Stimulated activated CD8-positive, alpha-beta memory T cell treated with anti-CD3 and anti-CD28 coated beads, Interleukin-12 subunit alpha, Interleukin-12 subunit beta, amount 100 ng/mL, for 4 hours (primary cell): Measurements from ENCODE around the gene RPP14.

ENCODE experiments used
- DNase-seq: peaks from one replicate; pipeline ENCODE4 v3.0.0-alpha.2; 2020; ENCODE audit warnings: low read depth

RPP14 gene

DNA sequence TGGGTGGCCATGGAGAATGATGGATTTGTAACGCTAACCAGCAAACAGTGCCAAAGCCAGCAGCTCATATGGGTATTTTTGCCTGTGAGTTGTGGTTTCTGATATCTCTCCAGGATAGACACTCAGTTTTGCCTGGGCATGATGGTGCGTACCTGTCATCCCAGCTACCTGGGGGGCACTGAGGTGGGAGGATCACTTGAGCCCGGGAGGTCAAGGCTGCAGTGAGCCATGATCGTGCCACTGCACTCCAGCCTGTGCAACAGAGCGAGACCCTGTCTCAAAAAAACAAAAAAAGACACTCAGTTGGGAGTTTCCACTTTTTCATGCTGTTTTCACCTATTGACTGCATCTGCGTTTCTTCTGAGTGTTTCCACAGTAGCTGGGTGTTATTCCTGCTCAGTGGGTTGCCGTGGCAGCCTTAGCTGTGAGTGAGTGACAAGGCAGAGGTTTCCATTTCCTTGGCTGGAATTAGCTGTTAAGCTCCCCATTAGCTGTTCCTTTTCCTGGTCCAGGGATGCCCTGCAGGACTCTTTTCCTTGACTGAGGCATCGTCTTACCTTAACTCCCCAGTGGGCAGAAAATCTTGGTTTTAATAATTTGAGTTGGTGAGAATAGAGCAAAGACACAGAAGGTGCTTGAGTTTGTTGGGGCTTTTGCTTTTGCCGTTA is 14.2 kb upstream of the RPP14 start:
- no peak for DNase-seq

DNA sequence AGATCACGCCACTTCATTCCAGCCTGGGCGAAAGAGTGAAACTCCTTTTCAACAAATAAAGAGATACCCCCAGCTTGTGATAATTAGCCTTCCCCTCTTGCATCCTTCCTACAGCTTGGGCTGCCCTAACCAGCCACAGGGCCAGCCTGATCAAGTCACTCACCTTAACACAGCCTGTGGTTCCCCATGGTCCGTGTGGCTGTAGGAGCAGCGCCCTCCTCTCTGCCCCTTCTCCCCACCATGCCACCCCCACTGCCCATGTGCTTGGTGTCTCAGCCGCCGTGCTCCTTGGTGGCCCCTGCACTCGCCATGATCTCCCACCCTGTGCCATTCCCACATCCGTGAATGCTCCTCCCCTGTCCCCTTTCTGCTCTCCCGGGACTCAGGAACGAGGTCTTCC is 13.2 kb upstream of the RPP14 start:
- no peak for DNase-seq

DNA sequence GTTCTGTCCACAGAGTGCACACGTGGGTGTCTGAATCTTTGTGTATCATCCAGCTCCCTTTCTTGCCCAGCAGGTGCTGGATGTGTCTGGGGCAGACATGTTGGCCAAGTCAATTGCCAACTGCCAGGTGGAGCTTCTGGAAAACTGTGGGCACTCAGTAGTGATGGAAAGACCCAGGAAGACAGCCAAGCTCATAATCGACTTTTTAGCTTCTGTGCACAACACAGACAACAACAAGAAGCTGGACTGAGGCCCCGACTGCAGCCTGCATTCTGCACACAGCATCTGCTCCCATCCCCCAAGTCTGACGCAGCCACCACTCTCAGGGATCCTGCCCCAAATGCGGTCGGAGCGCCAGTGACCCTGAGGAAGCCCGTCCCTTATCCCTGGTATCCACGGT is 12.5 kb upstream of the RPP14 start:
- no peak for DNase-seq

DNA sequence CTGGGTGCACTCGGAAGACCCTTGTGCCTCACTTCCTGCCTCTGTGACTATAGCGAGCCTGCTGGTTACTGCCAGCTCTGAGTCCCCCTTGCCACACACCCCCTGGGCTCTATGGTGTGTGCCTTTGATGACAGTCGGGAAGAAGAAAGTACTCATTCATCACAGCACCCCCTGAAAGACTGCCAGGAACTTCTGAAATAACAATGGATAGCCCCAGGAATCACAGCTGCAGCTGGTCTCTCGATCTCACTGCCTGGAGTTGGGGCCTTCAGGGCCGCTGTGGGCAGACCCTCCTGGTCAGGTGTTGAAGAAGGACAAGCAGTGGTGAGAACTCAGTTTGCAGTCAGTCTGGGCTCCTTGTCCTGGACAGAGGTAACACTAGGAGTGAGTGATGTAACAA is 9.8 kb upstream of the RPP14 start:
- no peak for DNase-seq

DNA sequence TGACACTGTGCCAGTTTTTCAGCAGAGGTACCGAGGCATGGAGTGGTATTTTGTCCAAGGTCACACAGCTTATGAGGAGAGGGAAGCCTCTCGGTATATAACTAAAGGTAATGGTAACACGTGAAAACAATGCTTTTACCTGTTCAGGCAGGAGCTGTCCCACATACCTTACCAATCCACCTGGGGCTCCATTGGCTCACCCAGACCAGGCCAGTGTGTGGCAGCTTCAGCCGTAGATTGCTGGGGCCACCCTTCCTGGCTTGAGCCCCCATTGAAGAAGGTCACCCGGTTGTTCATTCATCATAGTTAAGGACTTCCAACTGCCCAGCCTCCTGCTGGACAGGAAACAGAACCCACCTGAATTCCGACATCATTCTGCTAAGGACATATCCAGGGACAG is 9.2 kb upstream of the RPP14 start:
- no peak for DNase-seq

DNA sequence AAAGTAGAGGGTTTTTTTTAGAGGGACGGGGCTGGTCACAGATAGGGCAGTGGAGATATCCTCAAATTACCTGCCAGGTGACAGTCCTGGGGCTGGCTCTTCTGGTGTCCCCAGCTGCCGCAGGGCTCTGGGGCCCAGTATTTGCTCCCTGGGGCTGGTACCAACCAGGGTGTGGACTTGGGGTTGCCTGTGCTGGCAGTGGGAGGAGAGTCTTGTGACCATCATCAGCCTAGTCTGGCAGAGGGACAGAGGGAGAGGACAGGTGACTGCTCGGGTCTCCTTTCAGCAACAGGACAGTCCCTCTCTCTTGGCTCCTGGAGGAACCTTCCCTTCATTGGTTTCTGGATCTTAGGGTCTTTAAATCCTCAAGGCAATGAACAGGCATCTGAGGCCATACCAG is 7.9 kb upstream of the RPP14 start:
- DNase-seq = no peak

DNA sequence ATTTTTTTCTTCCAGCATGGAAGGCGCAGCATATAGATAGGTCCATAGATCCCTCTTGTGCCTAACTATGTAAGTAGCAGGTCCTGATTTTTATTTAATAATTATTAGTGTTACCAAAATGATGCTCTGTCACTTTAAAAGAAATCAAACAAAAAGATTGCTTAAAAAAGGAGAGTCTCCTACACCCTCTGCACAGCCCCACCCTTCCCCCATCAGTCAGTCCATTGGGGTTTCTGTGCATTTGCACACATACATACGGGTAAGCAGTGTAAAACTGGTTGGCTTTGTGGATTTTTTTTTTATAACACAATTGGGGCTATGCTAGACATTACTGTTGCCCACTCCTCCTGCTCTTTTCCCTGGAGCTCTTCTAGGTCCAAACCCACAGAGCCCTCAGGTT is 7.0 kb upstream of the RPP14 start:
- DNase-seq = no peak

DNA sequence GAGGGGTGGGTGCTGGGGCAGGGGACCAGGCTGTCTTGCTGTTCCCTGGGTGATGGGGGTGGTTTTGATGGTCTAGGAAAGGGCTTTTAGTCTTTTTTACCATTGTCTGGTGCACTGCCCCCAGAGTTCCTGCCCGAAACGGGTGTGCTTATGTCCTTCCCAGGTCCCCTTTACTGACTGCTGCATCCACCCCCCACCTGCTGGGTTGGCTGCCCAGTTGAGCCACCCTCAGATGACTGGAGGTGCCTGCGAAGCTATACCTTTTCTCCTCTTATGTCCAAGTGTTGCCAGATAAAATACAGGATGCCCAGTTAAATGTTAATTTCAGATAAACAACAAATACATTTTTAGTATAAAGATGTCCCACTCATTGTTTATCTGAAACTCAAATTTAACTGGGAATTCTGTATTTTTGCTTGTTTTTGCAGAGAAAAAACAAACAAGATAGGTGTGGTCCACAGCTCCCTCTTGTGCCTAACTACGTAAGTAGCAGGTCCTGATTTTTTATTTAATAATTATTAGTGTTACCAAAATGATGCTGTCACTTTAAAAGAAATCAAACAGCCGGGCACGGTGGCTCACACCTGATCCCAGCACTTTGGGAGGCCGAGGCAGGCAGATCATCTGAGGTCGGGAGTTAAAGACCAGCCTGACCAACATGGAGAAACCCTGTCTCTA is 6.1 kb upstream of the RPP14 start:
- no peak for DNase-seq

DNA sequence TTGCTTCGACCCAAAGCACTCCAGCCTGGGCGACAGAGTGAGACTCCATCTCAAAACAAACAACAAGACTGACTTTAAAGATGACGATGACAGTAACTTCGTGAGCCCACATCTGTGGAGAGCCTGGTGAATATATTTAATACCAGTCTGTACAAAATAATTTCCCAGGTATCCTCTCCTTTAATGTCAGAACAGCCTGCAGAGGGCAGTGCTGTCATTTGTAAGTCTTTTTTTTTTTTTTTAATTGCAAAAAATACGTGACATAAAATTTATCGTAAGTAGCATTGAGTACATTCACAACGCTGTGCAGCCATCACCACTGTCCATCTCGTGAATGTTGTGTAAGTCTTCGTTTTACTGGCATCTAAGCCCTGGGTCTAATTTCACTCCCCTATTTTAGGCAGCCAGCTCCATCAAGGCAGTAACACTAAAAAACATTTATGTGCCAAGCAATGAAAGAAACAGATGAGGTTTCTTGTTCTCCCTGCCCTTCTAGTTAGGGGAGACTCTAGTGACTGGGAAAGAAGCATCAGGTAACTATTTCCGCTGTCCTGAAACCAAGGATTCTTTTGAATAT is 1.7 kb downstream of the RPP14 start:
- no peak for DNase-seq

DNA sequence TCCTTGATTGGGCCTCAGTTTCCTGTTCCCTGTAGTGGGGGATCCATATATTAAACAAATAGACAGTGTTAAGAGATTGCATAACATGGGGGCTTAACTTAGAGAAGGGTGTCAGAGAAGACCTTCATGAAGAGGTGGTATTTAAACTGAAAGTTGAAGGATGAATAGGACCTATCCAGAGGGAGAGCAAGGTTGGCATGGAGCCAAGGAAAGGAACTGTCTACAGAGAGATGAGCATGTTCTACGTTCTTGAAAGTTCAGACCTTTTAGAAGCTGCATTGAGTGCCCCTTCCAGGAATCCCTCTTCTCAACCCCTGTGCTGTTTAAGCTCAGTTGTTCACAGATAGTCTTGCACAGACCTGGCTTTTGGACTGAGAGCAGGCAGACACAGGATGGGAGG is 2.7 kb downstream of the RPP14 start:
- DNase-seq = no peak

DNA sequence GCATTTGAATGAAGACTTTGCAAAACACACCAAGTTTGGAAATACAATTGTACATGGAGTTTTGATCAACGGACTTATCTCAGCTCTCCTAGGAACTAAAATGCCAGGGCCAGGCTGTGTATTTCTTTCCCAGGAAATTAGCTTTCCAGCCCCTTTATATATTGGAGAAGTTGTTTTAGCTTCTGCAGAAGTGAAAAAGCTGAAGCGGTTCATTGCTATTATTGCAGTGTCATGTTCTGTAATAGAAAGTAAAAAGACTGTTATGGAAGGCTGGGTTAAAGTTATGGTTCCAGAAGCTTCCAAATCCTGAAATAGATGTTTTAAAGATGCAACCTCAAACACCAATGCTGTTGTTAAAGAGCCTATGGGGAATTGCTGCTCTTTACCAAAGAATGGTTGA is 11.8 kb downstream of the RPP14 start:
- no peak for DNase-seq

DNA sequence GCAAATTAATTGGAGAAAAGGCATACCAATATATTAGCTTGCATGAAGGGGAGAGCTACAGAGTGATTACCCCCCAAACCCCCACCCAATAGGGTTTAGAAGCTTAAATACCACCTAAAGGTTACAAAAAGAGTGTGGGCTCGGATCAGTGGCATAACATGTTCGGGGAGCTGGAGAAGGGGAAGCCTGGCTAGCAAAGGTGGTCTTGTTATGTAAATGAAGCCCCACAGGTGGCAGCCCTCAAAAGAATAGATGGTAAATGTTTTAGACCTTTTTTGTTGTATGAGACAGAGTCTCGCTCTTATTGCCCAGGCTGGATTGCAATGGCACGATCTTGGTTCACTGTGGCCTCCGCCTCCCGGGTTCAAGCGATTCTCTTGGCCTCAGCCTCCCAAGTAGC is 15.7 kb downstream of the RPP14 start:
- DNase-seq = no peak

DNA sequence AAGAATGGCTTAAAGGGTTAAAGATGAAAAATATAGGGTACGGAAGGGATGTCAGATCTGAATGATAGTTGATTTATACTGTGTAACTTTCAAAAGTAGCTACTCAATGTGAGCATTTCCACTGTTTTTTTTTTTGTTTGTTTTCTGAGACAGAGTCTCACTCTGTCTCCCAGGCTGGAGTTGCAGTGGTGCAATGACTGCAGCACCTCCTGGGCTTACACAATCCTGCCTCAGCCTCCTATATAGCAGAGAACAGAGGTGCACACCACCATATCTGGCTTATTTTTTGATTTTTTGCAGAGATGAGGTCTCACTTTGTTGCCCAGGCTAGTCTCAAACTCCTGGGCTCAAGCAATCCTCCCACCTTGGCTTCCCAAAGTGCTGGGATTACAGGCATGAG is 16.7 kb downstream of the RPP14 start:
- no peak for DNase-seq

DNA sequence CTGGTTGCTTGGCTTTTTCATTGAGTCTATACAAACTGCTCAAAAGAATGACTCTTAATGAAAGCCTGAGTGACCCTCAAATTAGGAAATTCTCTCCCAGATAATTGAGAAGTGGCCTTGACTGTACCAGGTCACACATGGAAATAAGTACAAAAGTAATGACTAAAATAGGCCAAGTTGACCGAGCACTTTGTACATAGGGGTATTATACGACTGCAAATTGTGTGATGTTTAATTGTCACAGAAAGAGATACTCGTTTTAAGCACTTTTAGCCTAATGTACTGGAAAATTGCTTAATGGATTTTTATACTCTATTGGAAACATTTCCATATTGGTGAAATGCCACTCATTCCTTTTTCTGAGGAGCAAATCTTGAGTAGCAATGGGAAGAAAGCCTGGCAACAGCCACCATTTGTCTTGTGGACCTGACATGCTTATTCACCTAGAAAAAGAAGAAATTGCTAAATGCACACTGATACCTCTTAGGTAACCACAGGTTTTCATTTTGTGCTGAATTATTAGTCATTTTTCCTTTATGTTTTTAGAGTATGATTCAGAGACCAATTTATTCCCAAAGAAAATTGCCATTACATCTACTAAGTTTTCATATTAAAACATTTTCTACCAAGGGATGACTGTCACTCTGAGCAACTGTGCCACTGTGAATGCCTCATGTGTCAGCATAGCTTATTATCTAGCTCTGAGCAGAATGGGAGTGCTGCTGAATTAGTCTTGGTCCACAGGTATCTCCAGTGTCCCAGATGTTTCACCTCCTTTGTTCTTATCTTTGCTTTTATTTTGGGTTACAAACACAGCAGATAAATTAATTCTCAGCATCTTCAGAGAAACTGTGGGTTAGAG is 17.7 kb downstream of the RPP14 start:
- DNase-seq = no peak

DNA sequence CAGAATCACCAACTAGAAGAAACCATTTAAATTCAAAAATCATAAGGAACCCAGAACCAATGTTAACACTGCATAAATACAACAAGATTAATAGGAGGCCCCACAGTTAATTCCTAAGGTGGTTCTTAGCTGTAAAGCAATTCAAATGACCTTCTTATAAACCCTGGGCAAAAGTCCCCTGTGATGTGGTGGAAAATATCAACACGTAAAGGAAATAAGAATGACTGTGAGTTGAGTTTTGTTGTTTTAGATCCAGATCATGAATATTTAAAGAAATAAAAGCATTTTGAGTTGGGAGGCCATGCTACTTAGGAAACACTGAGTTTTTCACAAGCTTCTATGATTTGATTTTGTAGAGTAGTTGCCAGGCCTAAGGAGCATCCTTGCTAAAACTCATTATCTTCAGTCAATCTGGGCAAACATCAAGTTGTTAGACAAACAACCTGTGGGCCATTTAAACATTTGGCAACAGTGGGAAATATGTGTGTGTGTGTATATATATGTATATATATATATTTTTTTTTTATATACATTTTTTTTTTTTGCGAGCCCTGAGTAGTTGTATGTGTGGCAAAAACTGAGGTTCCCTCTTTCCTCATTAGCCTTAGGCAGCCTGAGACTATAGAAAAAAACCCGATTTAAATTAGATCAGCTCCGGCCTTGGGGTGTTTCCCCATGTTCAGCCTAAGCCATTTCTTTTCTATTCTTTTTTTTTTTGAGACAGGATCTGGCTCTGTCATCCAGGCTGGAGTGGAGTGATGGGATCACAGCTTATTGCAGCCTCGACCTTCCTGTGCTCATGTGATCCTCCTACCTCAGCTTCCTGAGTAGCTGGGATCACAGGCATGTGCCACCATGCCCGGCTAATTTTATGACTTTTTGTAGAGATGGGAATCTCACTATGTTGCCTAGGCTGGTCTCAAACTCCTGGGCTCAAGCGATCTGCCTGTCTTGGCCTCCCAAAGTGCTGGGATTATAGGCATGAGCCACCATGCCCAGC is 18.6 kb downstream of the RPP14 start:
- no peak for DNase-seq

DNA sequence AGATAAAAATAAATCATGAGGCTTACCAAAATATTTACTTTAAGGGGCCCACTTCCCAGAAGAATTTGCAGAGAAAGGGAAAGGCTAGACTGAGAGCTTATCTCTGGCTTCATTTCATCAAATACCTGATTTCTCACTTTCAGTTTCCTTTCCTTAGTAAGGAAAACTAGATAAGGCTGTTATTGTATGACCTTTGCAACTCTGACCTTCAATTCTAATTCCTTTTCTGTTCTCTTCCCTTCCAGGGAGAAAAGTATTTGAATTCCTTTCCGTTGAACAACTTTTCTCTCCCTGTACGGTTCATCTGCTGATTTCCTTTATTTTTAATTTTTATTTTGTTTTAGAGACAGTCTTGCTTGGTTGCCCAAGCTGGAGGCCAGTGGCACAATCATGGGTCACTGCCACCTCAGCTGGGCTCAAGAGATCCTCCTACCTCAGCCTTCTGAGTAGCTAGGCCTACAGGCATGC is 19.5 kb downstream of the RPP14 start:
- no peak for DNase-seq

DNA sequence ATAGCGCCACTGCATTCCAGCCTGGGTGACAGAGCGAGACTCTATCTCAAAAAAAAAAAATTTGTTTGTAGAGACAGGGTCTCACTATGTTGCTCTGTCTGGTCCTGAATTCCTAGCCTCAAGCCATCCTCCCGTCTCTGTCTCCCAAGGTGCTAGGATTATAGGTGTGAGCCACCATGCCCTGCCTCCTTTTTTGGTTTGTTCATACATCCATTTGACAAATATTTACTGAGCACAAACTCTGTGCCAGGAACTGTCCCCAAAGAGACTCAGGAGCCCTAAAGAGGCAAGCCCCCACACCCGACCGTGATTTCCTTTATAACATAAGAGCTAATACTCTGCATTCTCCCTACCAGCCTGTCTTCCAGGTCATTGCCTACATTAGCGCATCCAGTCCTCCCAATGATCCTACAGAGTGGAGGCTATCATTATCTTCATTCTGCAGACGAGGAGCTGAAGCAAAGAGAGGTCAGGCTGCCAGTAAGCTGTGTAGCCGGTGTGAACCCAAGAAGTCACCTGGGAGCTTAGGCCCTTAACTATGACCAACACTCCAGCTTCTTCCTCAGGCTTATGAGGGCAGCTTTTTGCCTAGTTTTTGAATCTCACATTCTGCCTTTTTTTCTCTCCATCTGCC is 20.3 kb downstream of the RPP14 start:
- DNase-seq = no peak

DNA sequence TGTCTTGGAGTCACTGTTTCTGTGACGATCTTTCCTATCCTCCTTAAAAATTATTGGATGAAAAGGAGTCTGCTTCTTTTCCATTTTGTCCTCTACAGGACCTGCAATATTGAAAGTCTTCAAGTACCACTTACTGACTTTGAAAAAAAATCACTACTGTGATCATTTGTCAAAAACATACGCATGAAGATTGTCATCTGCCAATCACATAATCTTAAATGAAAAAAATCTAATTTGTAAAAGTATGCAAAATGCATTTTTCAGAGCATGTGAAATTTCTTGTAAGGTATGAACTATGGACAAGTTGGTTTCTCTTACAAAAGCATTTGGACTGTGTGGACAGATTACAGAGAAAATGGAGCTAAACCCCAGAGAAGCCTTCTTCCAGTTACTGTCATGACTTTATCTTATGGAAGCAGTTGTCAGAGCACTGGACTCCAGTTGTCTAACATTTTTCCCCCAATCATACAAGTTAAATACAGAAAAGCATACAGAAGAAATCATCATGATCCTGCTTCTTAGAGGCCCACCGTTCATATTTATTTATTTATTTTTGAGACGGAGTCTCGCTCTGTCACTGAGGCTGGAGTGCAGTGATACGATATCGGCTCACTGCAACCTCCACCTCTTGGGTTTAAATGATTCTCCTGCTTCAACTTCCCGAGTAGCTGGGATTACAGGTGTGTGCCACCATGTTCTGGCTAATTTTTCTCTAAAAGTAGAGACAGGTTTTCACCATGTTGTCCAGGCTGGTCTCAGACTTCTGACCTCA is 23.3 kb downstream of the RPP14 start:
- no peak for DNase-seq

DNA sequence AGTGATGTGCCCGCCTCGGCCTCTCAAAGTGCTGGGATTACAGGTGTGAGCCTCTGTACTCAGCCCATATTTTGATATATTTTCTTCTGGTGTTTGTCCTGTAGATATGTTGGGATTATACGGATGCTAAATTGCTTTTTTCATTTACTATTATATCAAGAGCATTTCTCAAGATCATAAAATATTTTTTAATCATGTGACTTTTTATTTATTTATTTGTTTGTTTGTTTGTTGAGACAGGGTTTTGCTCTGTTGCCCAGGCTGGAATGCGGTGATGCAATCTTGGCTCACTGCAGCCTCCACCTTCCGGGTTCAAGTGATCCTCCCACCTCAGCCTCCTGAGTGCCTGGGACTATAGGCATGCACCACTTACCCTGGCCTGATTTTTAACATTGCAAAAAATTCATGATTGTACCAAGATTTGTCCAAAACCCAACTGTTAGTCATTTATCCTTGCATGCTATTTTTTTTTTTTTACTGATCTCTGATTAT is 23.9 kb downstream of the RPP14 start:
- no peak for DNase-seq

DNA sequence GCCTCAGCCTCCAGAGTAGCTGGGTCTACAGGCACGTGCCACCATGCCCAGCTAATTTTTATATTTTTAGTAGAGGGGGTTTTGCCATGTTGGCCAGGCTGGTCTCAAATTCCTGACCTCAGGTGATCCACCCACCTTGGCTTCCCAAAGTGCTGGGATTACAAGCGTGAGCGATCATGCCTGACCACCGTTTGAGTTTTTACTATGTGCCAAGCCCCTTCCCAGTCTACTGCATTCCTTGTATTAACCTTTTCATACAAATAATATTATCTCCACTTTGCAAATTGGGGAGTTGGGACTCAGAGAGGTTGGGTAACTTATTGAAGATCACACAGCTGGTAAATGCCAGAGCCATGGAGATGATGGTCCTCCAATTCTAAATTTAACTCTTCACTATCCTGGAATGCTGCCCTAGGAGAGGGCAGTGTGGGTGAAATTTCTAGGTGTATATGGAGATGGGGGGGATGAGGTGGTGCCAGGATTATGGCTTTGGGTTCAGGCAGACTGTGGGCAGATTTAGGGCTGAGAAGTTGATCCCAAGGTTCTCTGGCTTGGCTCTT is 25.6 kb downstream of the RPP14 start:
- DNase-seq = no peak
